ENCODE results near the gene WIPF1.

- TF ChIP-seq CTCF (IDR thresholded peaks at IDR 0.05; ENCODE audit: low read depth, low read length, poor library complexity, severe bottlenecking), result no peak
- no peak for TF ChIP-seq EZH2phosphoT487 (IDR thresholded peaks at IDR 0.05; ENCODE audit: borderline replicate concordance, low read length)
Measured at GRCh38 chr2:174643356-174643755, 45.8 kb upstream of the WIPF1 start.
